ENCODE data around the gene CNOT6.
"Not testable (repeated sequence)": the region's sequence is repeated elsewhere in the genome, so short reads cannot be mapped to it uniquely, and the experiment has no call there.

CNOT6 gene

DNA sequence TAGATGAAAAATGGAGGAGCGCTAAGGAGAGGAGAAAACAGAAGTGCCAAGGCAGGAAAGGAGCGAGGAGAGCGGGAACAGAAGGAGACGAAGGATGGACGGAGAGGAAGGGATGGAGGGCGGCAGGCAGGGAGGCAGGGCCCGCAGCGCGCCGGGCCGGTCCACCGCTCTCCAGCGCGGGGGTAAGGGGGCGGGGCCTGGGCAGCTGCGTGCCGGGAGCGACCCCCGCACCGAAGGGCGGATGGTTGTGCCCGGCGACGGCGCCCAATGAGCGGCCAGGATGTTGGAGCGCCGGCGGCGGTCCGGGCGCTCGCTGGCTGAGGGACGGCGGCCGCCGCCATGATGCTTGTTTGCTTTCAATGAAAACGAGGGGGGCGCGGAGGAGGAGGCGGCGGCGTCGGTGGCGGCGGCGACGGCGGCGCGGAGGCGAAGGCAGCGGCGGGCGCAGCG, at the start of gene CNOT6:
Gene CNOT6, plus strand, starts transcription at position 320 of the 450 bp plus-strand sequence. CDS start 34,898 bp downstream, outside the sequence.
- H3K4me1 Mint-ChIP-seq: peaks cover 33% of the 10 kb centered on the region
- peaks cover 14% of the 10 kb centered on the region for H3K36me3 Mint-ChIP-seq (ENCODE audit: insufficient read depth)
- H3K4me3 Mint-ChIP-seq: peak within 1 kb of the TSS; percentile 83
- H3K27ac Mint-ChIP-seq (ENCODE audit: low read depth): peak within 1 kb of the TSS; percentile 96
- peak; percentile 97 for ATAC-seq (replicated peaks; ENCODE audit: extremely low read depth, poor library complexity, severe bottlenecking)
- no peaks in the 10 kb centered on the region for H3K27me3 Mint-ChIP-seq
- DNase-seq (ENCODE audit: low spot score in 2 of 2): peak; percentile 88 to 92
- no peaks in the 10 kb centered on the region for H3K9me3 Mint-ChIP-seq

DNA sequence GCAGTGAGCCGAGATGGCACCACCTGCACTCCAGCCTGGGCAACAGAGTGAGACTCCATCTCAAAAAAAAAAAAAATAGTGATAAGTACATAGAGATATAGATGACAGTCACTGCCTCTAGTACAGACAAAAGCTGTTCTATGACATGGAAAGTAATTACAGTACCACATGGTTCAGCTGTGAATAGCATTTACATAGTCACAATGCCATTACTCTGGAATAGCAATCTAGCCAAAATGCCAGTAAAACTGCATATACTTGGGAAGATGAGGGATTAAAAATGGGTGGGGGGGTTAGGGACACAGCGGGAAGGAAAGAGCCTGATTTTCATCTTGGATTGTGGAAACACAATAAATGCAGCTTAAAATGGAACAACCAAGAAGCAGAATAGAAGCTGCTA, 39.4 kb upstream of the CNOT6 start:
- Mint-ChIP-seq H3K36me3 (ENCODE audit: insufficient read depth) (no peaks in the 10 kb centered on the region), H3K4me1 (peaks cover 6% of the 10 kb centered on the region), H3K9me3 (no peaks in the 10 kb centered on the region), H3K4me3 (no peak overlapping the region), H3K27ac (ENCODE audit: low read depth) (no peak overlapping the region), H3K27me3 (peaks cover 39% of the 10 kb centered on the region)
- ATAC-seq (replicated peaks; ENCODE audit: extremely low read depth, poor library complexity, severe bottlenecking) (no peak), DNase-seq (ENCODE audit: low spot score in 2 of 2) (no peak)

- Mint-ChIP-seq H3K27me3 (peaks cover 28% of the 10 kb centered on the region), H3K4me1 (peaks cover 6% of the 10 kb centered on the region), H3K9me3 (no peaks in the 10 kb centered on the region), H3K36me3 (ENCODE audit: insufficient read depth) (no peaks in the 10 kb centered on the region), H3K4me3 (no peak overlapping the region), H3K27ac (ENCODE audit: low read depth) (no peak overlapping the region)
- no peak for ATAC-seq (replicated peaks; ENCODE audit: extremely low read depth, poor library complexity, severe bottlenecking)
- no peak for DNase-seq (ENCODE audit: low spot score in 2 of 2)
These were observed 38.3 kb upstream of the CNOT6 start for GRCh38 chr5:180455872-180456271.

DNA sequence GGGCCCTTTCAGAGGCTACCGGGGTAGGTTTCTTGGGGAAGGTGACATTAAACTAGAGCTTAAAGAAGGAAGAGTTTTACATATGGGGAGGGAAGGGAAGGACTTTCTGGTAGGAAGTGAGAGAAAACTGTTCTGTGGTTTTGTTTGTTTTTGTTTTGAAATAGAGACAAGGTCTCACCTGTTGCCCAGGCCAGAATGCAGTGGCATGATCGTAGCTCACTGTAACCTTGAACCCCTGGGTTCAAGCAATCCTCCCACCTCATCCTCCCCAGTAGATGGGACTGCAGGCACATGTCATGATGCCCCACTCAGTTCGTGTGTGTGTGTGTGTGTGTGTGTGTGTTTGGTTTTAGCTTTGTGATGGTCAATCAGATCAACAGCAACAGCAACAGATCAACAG, 37.4 kb upstream of the CNOT6 start:
- DNase-seq (ENCODE audit: low spot score in 2 of 2): no peak
- H3K36me3 Mint-ChIP-seq (ENCODE audit: insufficient read depth): no peaks in the 10 kb centered on the region
- H3K9me3 Mint-ChIP-seq: no peaks in the 10 kb centered on the region
- no peak for ATAC-seq (replicated peaks; ENCODE audit: extremely low read depth, poor library complexity, severe bottlenecking)
- H3K27ac Mint-ChIP-seq (ENCODE audit: low read depth): no peak overlapping the region
- peaks cover 19% of the 10 kb centered on the region for H3K27me3 Mint-ChIP-seq
- peaks cover 6% of the 10 kb centered on the region for H3K4me1 Mint-ChIP-seq
- no peak overlapping the region for H3K4me3 Mint-ChIP-seq

- not testable (repeated sequence) for H3K4me3 Mint-ChIP-seq; H3K4me1 Mint-ChIP-seq; H3K27me3 Mint-ChIP-seq; DNase-seq (ENCODE audit: low spot score in 2 of 2); ATAC-seq (replicated peaks; ENCODE audit: extremely low read depth, poor library complexity, severe bottlenecking); H3K36me3 Mint-ChIP-seq (ENCODE audit: insufficient read depth); H3K27ac Mint-ChIP-seq (ENCODE audit: low read depth); H3K9me3 Mint-ChIP-seq
These were observed 35.1 kb upstream of the CNOT6 start for GRCh38 chr5:180458852-180459673.

GRCh38 chr5:180459674-180460142, 34.5 kb upstream of the CNOT6 start:
- not testable (repeated sequence) for H3K27ac Mint-ChIP-seq (ENCODE audit: low read depth); H3K36me3 Mint-ChIP-seq (ENCODE audit: insufficient read depth); H3K4me1 Mint-ChIP-seq; ATAC-seq (replicated peaks; ENCODE audit: extremely low read depth, poor library complexity, severe bottlenecking); H3K27me3 Mint-ChIP-seq; DNase-seq (ENCODE audit: low spot score in 2 of 2); H3K4me3 Mint-ChIP-seq; H3K9me3 Mint-ChIP-seq

- peaks cover 6% of the 10 kb centered on the region for H3K4me1 Mint-ChIP-seq
- no peaks in the 10 kb centered on the region for H3K27me3 Mint-ChIP-seq
- no peak overlapping the region for H3K4me3 Mint-ChIP-seq
- ATAC-seq (replicated peaks; ENCODE audit: extremely low read depth, poor library complexity, severe bottlenecking) (no peak), DNase-seq (ENCODE audit: low spot score in 2 of 2) (no peak)
- no peaks in the 10 kb centered on the region for H3K9me3 Mint-ChIP-seq
- no peaks in the 10 kb centered on the region for H3K36me3 Mint-ChIP-seq (ENCODE audit: insufficient read depth)
- H3K27ac Mint-ChIP-seq (ENCODE audit: low read depth): no peak overlapping the region
These were observed 33.3 kb upstream of the CNOT6 start for GRCh38 chr5:180460834-180461233.

- no peak overlapping the region for H3K4me3 Mint-ChIP-seq
- DNase-seq (ENCODE audit: low spot score in 2 of 2) (no peak), ATAC-seq (replicated peaks; ENCODE audit: extremely low read depth, poor library complexity, severe bottlenecking) (no peak)
- peaks cover 6% of the 10 kb centered on the region for H3K4me1 Mint-ChIP-seq
- no peaks in the 10 kb centered on the region for H3K9me3 Mint-ChIP-seq
- H3K36me3 Mint-ChIP-seq (ENCODE audit: insufficient read depth): no peaks in the 10 kb centered on the region
- H3K27me3 Mint-ChIP-seq: no peaks in the 10 kb centered on the region
- no peak overlapping the region for H3K27ac Mint-ChIP-seq (ENCODE audit: low read depth)
These were observed 32.9 kb upstream of the CNOT6 start for GRCh38 chr5:180461303-180461702.

DNA sequence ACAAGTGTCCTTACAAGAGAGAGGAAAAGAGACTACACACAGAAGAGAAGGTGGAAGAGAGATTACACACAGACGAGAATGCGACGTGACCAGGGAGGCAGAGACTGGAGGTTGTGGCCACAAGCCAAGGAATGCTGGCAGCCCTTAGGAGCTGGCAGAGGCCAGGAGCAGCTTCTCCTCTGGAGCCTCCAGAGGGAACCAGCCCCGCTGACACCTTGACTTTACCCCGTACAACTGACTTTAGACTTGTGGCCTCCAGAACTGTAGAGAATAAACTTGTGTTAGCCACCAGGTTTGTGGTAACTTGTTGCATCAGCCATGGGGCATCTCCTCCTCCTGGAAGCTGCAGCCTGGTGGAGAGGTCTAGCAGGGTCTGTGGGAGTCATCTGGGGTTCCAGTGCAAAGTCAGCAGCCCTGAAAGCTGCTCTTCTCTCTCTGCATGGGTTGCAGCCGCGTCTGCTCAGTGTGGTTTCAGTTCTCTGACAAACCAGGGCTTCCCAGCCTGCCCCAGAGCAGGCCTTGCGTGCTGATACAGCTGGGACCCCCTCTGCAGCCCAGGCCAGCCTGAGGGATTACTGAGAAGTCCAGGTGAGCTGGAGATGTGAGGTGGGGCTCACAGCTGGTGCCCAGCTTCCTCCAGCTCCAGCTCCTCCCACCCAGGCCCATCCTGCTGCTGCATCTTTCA, 30.8 kb upstream of the CNOT6 start:
- no peak for ATAC-seq (replicated peaks; ENCODE audit: extremely low read depth, poor library complexity, severe bottlenecking)
- Mint-ChIP-seq H3K9me3 (no peaks in the 10 kb centered on the region), H3K36me3 (ENCODE audit: insufficient read depth) (no peaks in the 10 kb centered on the region), H3K27ac (ENCODE audit: low read depth) (no peak overlapping the region), H3K27me3 (no peaks in the 10 kb centered on the region), H3K4me3 (no peak overlapping the region), H3K4me1 (no peaks in the 10 kb centered on the region)
- DNase-seq (ENCODE audit: low spot score in 2 of 2): no peak

- H3K9me3 Mint-ChIP-seq: no peaks in the 10 kb centered on the region
- ATAC-seq (replicated peaks; ENCODE audit: extremely low read depth, poor library complexity, severe bottlenecking) (no peak), DNase-seq (ENCODE audit: low spot score in 2 of 2) (no peak)
- no peaks in the 10 kb centered on the region for H3K27me3 Mint-ChIP-seq
- no peaks in the 10 kb centered on the region for H3K36me3 Mint-ChIP-seq (ENCODE audit: insufficient read depth)
- H3K4me3 Mint-ChIP-seq: no peak overlapping the region
- no peak overlapping the region for H3K27ac Mint-ChIP-seq (ENCODE audit: low read depth)
- H3K4me1 Mint-ChIP-seq: no peaks in the 10 kb centered on the region
These were observed 30.1 kb upstream of the CNOT6 start for GRCh38 chr5:180463916-180464602.

- Mint-ChIP-seq H3K27ac (ENCODE audit: low read depth) (no peak overlapping the region), H3K9me3 (no peaks in the 10 kb centered on the region), H3K4me1 (no peaks in the 10 kb centered on the region), H3K4me3 (no peak overlapping the region), H3K36me3 (ENCODE audit: insufficient read depth) (no peaks in the 10 kb centered on the region), H3K27me3 (no peaks in the 10 kb centered on the region)
- no peak for DNase-seq (ENCODE audit: low spot score in 2 of 2)
- no peak for ATAC-seq (replicated peaks; ENCODE audit: extremely low read depth, poor library complexity, severe bottlenecking)
These were observed 29.6 kb upstream of the CNOT6 start for GRCh38 chr5:180464603-180464970.

DNA sequence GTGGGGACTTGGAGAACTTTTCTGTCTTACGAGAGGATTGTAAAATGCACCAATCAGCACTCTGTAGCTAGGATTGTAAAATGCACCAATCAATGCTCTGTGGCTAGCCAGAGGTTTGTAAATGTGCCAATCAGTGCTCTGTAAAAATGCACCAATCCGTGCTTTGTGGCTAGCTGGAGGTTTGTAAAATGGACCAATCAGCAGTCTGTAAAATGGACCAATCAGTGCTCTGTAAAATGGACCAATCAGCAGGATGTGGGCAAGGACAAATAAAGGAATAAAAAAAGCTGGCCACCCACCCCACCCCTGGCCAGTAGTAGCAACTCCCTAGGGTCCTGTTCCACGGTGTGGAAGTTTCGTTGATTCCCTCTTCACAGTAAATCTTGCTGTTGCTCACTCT, 29.1 kb upstream of the CNOT6 start:
- not testable (repeated sequence) for H3K27me3 Mint-ChIP-seq; H3K4me3 Mint-ChIP-seq; H3K4me1 Mint-ChIP-seq; H3K9me3 Mint-ChIP-seq; H3K27ac Mint-ChIP-seq (ENCODE audit: low read depth); H3K36me3 Mint-ChIP-seq (ENCODE audit: insufficient read depth); ATAC-seq (replicated peaks; ENCODE audit: extremely low read depth, poor library complexity, severe bottlenecking); DNase-seq (ENCODE audit: low spot score in 2 of 2)

All from central memory CD8-positive, alpha-beta T cell (primary cell).